ENCODE measurements around the gene TRMT10C. TPM values are rescaled to one million over a fixed set of nuclear protein-coding genes. Genes with fewer than 3 reads are reported as not detected.

Gene TRMT10C
- total RNA-seq, 3 donors from 2014 or later: 17.8 to 27.2 (median 25.6) TPM

- H3K4me1 ChIP-seq: no peaks in the 10 kb centered on the region
- H3K9me3 ChIP-seq: no peaks in the 10 kb centered on the region
- no peak overlapping the region for H3K4me3 ChIP-seq
- no peak overlapping the region for H3K27ac ChIP-seq
- TF ChIP-seq POLR2A (IDR thresholded peaks at IDR 0.05): no peak
- no peak for TF ChIP-seq POLR2AphosphoS5 (IDR thresholded peaks at IDR 0.05)
- TF ChIP-seq CTCF (IDR thresholded peaks at IDR 0.05): no peak
- DNase-seq (ENCODE audit: low spot score in 2 of 2): no peak
- intact Hi-C loops (cut with DNase I; ENCODE audit: low total_unique reads): no loop called here
- H3K36me3 ChIP-seq: no peaks in the 10 kb centered on the region
- H3K27me3 ChIP-seq: no peaks in the 10 kb centered on the region
Measured at GRCh38 chr3:101615525-101615924, 53.9 kb downstream of the TRMT10C start.

Other genes starting within 250 kb of the TRMT10C start
- gene IMPG2, start 241.3 kb upstream of the TRMT10C start, total RNA-seq: under 1 TPM; 0.15 to 0.33 (median 0.32) TPM
- gene SENP7, start 48.7 kb upstream of the TRMT10C start, total RNA-seq: 10 to 100 TPM; 26.6 to 43.2 (median 26.9) TPM
- 100 to 1,000 TPM in 2 of 3 donors, 10 to 100 TPM in 1; 96.2 to 127 (median 120) TPM for gene PCNP, start 12.3 kb downstream of the TRMT10C start, total RNA-seq
- 10 to 100 TPM; 23.4 to 38.2 (median 25.9) TPM for gene ZBTB11, start 115.3 kb downstream of the TRMT10C start, total RNA-seq
- gene RPL24, start 124.8 kb downstream of the TRMT10C start, total RNA-seq: 1,000 to 10,000 TPM; 1,294 to 2,381 (median 2,029) TPM
- 10 to 100 TPM in 2 of 3 donors, 1 to 10 TPM in 1; 7.4 to 13.2 (median 12.1) TPM for gene CEP97, start 162.7 kb downstream of the TRMT10C start, total RNA-seq
- gene NXPE3, start 217.3 kb downstream of the TRMT10C start, total RNA-seq: 10 to 100 TPM in 2 of 3 donors, 1 to 10 TPM in 1; 7.7 to 21.6 (median 17.0) TPM

All from breast epithelium (tissue), 4 donors.